ENCODE measurements around the gene HIPK4.
A peak's percentile ranks its signal among the peaks of the same experiment; 100 is the strongest.
"Not testable (repeated sequence)": the region's sequence is repeated elsewhere in the genome, so short reads cannot be mapped to it uniquely, and the experiment has no call there.

The HIPK4 gene

GRCh38 chr19:40344422-40344821 is 45.6 kb downstream of the HIPK4 start:
- Histone ChIP-seq H3K27ac (ENCODE audit: low read length) (no peak overlapping the region), H3K27me3 (ENCODE audit: control insufficient read depth in 1 of 2, insufficient read depth in 2 of 2, low read length in 2 of 2) (no peaks in the 10 kb centered on the region), H3K36me3 (ENCODE audit: control insufficient read depth in 2 of 2, insufficient read depth in 2 of 2, low read length in 2 of 2) (peaks cover 0 to 2% of the 10 kb centered on the region in 2 donors), H3K9ac (ENCODE audit: low read length in 2 of 2) (no peak overlapping the region), H3K4me3 (ENCODE audit: low read length in 2 of 2) (no peak overlapping the region), H3K4me1 (ENCODE audit: control insufficient read depth, insufficient read depth, low read length) (peaks cover 23% of the 10 kb centered on the region), H3K9me3 (ENCODE audit: control insufficient read depth in 2 of 2, low read length in 2 of 2) (no peaks in the 10 kb centered on the region)

- Histone ChIP-seq H3K4me1 (ENCODE audit: control insufficient read depth, insufficient read depth, low read length) (peaks cover 17% of the 10 kb centered on the region), H3K27ac (ENCODE audit: low read length) (no peak overlapping the region), H3K36me3 (ENCODE audit: control insufficient read depth in 2 of 2, insufficient read depth in 2 of 2, low read length in 2 of 2) (peaks cover 0 to 6% of the 10 kb centered on the region in 2 donors), H3K9me3 (ENCODE audit: control insufficient read depth in 2 of 2, low read length in 2 of 2) (no peaks in the 10 kb centered on the region), H3K27me3 (ENCODE audit: control insufficient read depth in 1 of 2, insufficient read depth in 2 of 2, low read length in 2 of 2) (no peaks in the 10 kb centered on the region), H3K4me3 (ENCODE audit: low read length in 2 of 2) (no peak overlapping the region), H3K9ac (ENCODE audit: low read length in 2 of 2) (no peak overlapping the region)
Measured at GRCh38 chr19:40342644-40343311, 47.2 kb downstream of the HIPK4 start.

DNA sequence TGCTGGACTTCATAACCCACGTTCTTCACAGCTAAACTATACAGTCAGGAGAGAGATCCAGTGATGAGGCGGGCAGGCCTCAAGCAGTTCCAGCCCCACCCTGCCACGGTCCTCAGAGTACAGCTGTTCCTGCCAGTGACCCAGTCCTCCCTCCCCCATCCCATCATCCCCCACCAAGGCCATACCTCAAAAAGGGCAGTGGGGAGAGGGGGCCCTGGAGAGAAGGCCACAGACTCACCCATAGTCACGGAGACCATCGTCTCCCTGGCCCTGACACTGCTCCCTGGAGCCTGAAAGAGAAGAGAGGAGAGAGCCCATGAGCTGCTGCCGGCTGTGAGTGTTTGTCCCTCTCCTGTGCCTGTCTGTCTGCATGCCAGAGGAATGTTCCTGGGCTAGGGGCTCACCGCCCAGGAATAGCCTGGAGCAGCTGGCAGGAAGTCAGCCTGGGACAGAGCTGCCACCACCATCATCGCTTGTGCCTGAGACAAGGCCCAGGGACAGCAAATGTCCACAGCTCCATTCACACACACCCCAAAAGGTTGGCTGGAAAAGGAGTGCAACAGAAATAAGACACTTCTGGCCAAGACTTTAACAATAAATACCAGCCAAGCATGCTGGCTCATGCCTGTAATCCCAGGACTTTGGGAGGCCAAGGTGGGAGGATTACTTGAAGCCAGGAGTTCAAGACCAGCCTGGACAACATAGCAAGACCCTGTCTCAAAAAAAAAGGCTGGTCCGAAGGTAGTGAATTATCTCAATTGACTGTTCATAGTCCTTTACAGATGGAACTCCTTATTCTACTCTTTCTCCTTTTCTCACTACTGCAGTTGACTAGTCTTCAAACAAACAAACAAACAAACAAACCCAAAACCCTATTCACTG is 48.1 kb downstream of the HIPK4 start:
- peak overlapping the region in 1 of 2 donors; percentile 5 for H3K9ac ChIP-seq (ENCODE audit: low read length in 2 of 2)
- H3K9me3 ChIP-seq (ENCODE audit: control insufficient read depth in 2 of 2, low read length in 2 of 2), result no peaks in the 10 kb centered on the region
- peak overlapping the region; percentile 37 for H3K27ac ChIP-seq (ENCODE audit: low read length)
- H3K4me3 ChIP-seq (ENCODE audit: low read length in 2 of 2), result no peak overlapping the region
- peaks cover 0 to 6% of the 10 kb centered on the region in 2 donors for H3K36me3 ChIP-seq (ENCODE audit: control insufficient read depth in 2 of 2, insufficient read depth in 2 of 2, low read length in 2 of 2)
- peaks cover 7% of the 10 kb centered on the region for H3K4me1 ChIP-seq (ENCODE audit: control insufficient read depth, insufficient read depth, low read length)
- no peaks in the 10 kb centered on the region for H3K27me3 ChIP-seq (ENCODE audit: control insufficient read depth in 1 of 2, insufficient read depth in 2 of 2, low read length in 2 of 2)

- no peak overlapping the region for H3K27ac ChIP-seq (ENCODE audit: low read length)
- H3K9ac ChIP-seq (ENCODE audit: low read length in 2 of 2), result no peak overlapping the region
- no peaks in the 10 kb centered on the region for H3K9me3 ChIP-seq (ENCODE audit: control insufficient read depth in 2 of 2, low read length in 2 of 2)
- H3K4me3 ChIP-seq (ENCODE audit: low read length in 2 of 2), result no peak overlapping the region
- peaks cover 4 to 16% of the 10 kb centered on the region in 2 donors for H3K36me3 ChIP-seq (ENCODE audit: control insufficient read depth in 2 of 2, insufficient read depth in 2 of 2, low read length in 2 of 2)
- H3K4me1 ChIP-seq (ENCODE audit: control insufficient read depth, insufficient read depth, low read length), result peaks cover 5% of the 10 kb centered on the region
- H3K27me3 ChIP-seq (ENCODE audit: control insufficient read depth in 1 of 2, insufficient read depth in 2 of 2, low read length in 2 of 2), result no peaks in the 10 kb centered on the region
Measured at GRCh38 chr19:40339018-40339728, 50.8 kb downstream of the HIPK4 start.

- Histone ChIP-seq H3K9me3 (ENCODE audit: control insufficient read depth in 2 of 2, low read length in 2 of 2) (no peaks in the 10 kb centered on the region), H3K36me3 (ENCODE audit: control insufficient read depth in 2 of 2, insufficient read depth in 2 of 2, low read length in 2 of 2) (peaks cover 10 to 25% of the 10 kb centered on the region in 2 donors), H3K4me1 (ENCODE audit: control insufficient read depth, insufficient read depth, low read length) (peaks cover 5% of the 10 kb centered on the region), H3K9ac (ENCODE audit: low read length in 2 of 2) (no peak overlapping the region), H3K27ac (ENCODE audit: low read length) (no peak overlapping the region), H3K4me3 (ENCODE audit: low read length in 2 of 2) (no peak overlapping the region), H3K27me3 (ENCODE audit: control insufficient read depth in 1 of 2, insufficient read depth in 2 of 2, low read length in 2 of 2) (no peaks in the 10 kb centered on the region)
Measured at GRCh38 chr19:40337594-40337993, 52.4 kb downstream of the HIPK4 start.

- H3K9me3 ChIP-seq (ENCODE audit: control insufficient read depth in 2 of 2, low read length in 2 of 2), result no peaks in the 10 kb centered on the region
- H3K9ac ChIP-seq (ENCODE audit: low read length in 2 of 2), result no peak overlapping the region
- peaks cover 5% of the 10 kb centered on the region for H3K4me1 ChIP-seq (ENCODE audit: control insufficient read depth, insufficient read depth, low read length)
- no peak overlapping the region for H3K4me3 ChIP-seq (ENCODE audit: low read length in 2 of 2)
- H3K27me3 ChIP-seq (ENCODE audit: control insufficient read depth in 1 of 2, insufficient read depth in 2 of 2, low read length in 2 of 2), result no peaks in the 10 kb centered on the region
- no peak overlapping the region for H3K27ac ChIP-seq (ENCODE audit: low read length)
- peaks cover 10 to 26% of the 10 kb centered on the region in 2 donors for H3K36me3 ChIP-seq (ENCODE audit: control insufficient read depth in 2 of 2, insufficient read depth in 2 of 2, low read length in 2 of 2)
Measured at GRCh38 chr19:40337107-40337506, 52.9 kb downstream of the HIPK4 start.

DNA sequence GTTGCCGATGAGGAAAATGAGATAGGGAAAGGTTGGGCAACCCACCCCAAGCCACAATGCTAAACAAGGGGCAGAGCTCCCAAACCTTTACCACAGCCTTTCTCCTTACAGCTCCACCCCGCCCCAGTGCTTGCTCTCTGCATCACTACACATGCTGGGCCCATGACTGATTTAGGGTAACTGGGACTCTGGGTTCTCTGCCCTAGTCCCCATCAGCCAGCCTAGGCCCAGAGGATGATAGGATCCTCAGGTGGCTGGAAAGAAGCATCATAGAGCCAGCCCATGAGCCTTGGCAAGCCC is 53.4 kb downstream of the HIPK4 start:
- H3K27ac ChIP-seq (ENCODE audit: low read length), result no peak overlapping the region
- H3K4me1 ChIP-seq (ENCODE audit: control insufficient read depth, insufficient read depth, low read length), result peaks cover under 1% of the 10 kb centered on the region
- H3K4me3 ChIP-seq (ENCODE audit: low read length in 2 of 2), result no peak overlapping the region
- no peaks in the 10 kb centered on the region for H3K27me3 ChIP-seq (ENCODE audit: control insufficient read depth in 1 of 2, insufficient read depth in 2 of 2, low read length in 2 of 2)
- H3K9ac ChIP-seq (ENCODE audit: low read length in 2 of 2), result no peak overlapping the region
- H3K9me3 ChIP-seq (ENCODE audit: control insufficient read depth in 2 of 2, low read length in 2 of 2), result no peaks in the 10 kb centered on the region
- H3K36me3 ChIP-seq (ENCODE audit: control insufficient read depth in 2 of 2, insufficient read depth in 2 of 2, low read length in 2 of 2), result peaks cover 10 to 31% of the 10 kb centered on the region in 2 donors

GRCh38 chr19:40335855-40336600 is 54.0 kb downstream of the HIPK4 start:
- Histone ChIP-seq H3K36me3 (ENCODE audit: control insufficient read depth in 2 of 2, insufficient read depth in 2 of 2, low read length in 2 of 2) (peaks cover 15 to 34% of the 10 kb centered on the region in 2 donors), H3K4me3 (ENCODE audit: low read length in 2 of 2) (no peak overlapping the region), H3K4me1 (ENCODE audit: control insufficient read depth, insufficient read depth, low read length) (no peaks in the 10 kb centered on the region), H3K27me3 (ENCODE audit: control insufficient read depth in 1 of 2, insufficient read depth in 2 of 2, low read length in 2 of 2) (no peaks in the 10 kb centered on the region), H3K27ac (ENCODE audit: low read length) (no peak overlapping the region), H3K9ac (ENCODE audit: low read length in 2 of 2) (no peak overlapping the region), H3K9me3 (ENCODE audit: control insufficient read depth in 2 of 2, low read length in 2 of 2) (no peaks in the 10 kb centered on the region)

GRCh38 chr19:40335101-40335500 is 54.9 kb downstream of the HIPK4 start:
- Histone ChIP-seq H3K9me3 (ENCODE audit: control insufficient read depth in 2 of 2, low read length in 2 of 2) (no peaks in the 10 kb centered on the region), H3K9ac (ENCODE audit: low read length in 2 of 2) (no peak overlapping the region), H3K27me3 (ENCODE audit: control insufficient read depth in 1 of 2, insufficient read depth in 2 of 2, low read length in 2 of 2) (no peaks in the 10 kb centered on the region), H3K4me1 (ENCODE audit: control insufficient read depth, insufficient read depth, low read length) (no peaks in the 10 kb centered on the region), H3K36me3 (ENCODE audit: control insufficient read depth in 2 of 2, insufficient read depth in 2 of 2, low read length in 2 of 2) (peaks cover 19 to 39% of the 10 kb centered on the region in 2 donors), H3K4me3 (ENCODE audit: low read length in 2 of 2) (no peak overlapping the region), H3K27ac (ENCODE audit: low read length) (no peak overlapping the region)

GRCh38 chr19:40333083-40333482 is 56.9 kb downstream of the HIPK4 start:
- not testable (repeated sequence) for H3K4me3 ChIP-seq (ENCODE audit: low read length in 2 of 2); H3K9me3 ChIP-seq (ENCODE audit: control insufficient read depth in 2 of 2, low read length in 2 of 2); H3K4me1 ChIP-seq (ENCODE audit: control insufficient read depth, insufficient read depth, low read length); H3K27me3 ChIP-seq (ENCODE audit: control insufficient read depth in 1 of 2, insufficient read depth in 2 of 2, low read length in 2 of 2); H3K27ac ChIP-seq (ENCODE audit: low read length); H3K9ac ChIP-seq (ENCODE audit: low read length in 2 of 2)
- peaks cover 32 to 46% of the 10 kb centered on the region in 2 donors for H3K36me3 ChIP-seq (ENCODE audit: control insufficient read depth in 2 of 2, insufficient read depth in 2 of 2, low read length in 2 of 2)
